SK-N-MC (cell line): ENCODE data around the gene COQ8B.

Experiments used
- EZH2 ChIP-seq: fragments of 200-600 bp; sonication (generic); IDR thresholded peaks from one replicate; pipeline ENCODE4 v1.6.1; 2017; ENCODE audit warnings: antibody characterized with exemption
- FOXP2 ChIP-seq: optimal IDR thresholded peaks from 2 replicates; pipeline ENCODE3; 2011; ENCODE audit warnings: mild to moderate bottlenecking, moderate library complexity; ENCODE audit not compliant: insufficient read depth; ENCODE audit errors: extremely low read length, control extremely low read depth
- POLR2AphosphoS5 ChIP-seq: IDR thresholded peaks from 2 replicates; pipeline ENCODE4 v1.6.1; 2012; ENCODE audit warnings: mild to moderate bottlenecking, low read depth, low read length, borderline replicate concordance

DNA sequence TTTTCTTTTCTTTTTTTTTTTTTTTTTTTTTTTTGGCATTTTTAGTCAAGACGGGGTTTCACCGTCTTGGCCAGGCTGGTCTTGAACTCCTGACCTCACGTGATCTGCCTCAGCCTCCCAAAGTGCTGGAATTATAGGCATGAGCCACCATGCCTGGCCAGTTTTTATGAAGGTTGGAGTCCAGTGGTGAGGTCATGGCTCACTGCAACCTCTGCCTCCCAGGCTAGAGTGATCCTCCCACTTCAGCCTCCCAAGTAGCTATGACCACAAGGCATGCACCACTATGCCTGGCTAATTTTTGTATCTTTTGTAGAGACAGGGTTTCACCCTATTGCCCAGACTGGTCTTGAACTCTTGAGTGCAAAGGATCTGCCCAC, 38.5 kb upstream of the COQ8B start:
- TF ChIP-seq EZH2 (no peak), POLR2AphosphoS5 (no peak), FOXP2 (no peak)
